ENCODE data around the gene GNL1.

The GNL1 gene

DNA sequence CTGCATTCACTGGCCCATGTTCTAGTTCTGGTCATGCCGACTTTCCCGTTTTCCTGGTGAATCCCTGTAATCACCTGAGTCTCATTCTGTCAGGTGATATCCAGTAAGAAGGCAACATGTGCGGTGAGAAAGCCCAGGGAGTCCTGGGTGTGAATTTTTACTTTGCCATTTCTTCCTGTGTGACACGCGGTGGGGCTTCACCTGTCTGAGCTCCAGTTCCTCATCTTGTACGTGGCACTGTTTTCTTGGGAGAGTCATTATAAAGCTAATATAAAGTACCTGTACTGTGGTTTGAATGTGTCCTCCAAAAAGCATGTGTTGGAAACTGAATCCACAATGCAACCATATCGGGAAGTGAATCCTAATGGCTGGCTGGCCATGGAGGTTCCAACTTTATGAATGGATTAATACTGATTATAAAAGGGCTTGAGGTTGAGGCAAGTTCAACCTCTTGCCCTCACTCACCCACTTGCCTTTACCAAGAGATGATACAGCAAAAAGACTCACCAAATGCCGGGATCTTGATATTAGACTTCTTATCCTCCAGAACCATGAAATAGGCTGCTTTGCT is 61.9 kb downstream of the GNL1 start:
- no peak for DNase-seq

DNA sequence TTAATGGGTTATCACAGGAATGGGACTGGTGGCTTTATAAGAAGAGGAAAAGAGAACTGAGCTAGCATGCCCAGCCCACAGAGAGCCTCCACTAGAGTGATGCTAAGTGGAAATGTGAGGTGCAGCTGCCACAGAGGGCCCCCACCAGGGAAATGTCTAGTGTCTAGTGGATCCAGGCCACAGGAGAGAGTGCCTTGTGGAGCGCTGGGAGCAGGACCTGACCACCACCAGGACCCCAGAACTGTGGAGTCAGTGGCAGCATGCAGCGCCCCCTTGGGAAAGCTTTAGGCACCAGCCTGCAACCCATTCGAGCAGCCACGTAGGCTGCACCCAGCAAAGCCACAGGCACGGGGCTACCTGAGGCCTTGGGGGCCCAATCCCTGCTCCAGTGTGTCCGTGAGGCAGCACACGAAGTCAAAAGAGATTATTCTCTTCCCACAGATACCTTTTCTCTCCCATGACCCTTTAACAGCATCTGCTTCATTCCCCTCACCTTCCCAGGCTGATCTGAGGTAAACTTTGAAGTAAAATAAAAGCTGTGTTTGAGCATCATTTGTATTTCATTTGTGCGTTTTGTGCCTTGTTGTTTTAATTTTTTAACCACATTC is 62.5 kb downstream of the GNL1 start:
- DNase-seq: no peak

DNA sequence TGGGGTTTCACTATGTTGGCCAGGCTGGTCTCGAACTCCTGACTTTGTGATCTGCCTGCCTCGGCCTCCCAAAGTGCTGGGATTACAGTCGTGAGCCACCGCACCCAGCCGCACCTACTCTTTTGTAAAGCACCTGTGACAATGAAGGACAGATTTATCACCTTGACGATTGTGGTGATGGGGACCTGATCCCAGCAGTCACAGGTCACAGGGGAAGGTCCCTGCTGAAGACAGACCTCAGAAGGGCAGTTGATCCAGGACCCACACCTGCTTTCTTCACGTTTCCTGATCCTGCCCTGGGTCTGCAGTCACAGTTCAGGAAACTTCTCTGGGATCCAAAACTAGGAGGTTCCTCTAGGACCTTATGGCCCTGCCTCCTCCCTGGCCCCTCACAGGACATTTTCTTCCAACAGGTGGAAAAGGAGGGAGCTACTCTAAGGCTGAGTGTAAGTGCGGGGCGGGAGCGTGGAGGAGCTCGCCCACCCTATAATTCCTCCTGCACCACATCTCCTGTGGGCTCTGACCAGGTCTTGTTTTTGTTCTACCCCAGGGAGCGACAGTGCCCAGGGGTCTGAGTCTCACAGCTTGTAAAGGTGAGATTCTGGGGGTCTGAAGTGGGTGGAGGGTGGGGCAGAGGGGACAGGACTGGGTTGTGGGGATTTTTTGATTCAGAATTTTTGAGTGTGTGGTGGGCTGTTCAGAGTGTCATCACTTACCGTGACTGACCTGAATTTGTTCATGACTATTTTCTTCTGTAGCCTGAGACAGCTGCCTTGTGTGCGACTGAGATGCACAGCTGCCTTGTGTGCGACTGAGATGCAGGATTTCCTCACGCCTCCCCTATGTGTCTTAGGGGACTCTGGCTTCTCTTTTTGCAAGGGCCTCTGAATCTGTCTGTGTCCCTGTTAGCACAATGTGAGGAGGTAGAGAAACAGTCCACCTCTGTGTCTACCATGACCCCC is 64.0 kb downstream of the GNL1 start:
- no peak for DNase-seq
